Measurements from ENCODE around the gene COL19A1.
"Not testable (repeated sequence)": the region's sequence is repeated elsewhere in the genome, so short reads cannot be mapped to it uniquely, and the experiment has no call there.

DNA sequence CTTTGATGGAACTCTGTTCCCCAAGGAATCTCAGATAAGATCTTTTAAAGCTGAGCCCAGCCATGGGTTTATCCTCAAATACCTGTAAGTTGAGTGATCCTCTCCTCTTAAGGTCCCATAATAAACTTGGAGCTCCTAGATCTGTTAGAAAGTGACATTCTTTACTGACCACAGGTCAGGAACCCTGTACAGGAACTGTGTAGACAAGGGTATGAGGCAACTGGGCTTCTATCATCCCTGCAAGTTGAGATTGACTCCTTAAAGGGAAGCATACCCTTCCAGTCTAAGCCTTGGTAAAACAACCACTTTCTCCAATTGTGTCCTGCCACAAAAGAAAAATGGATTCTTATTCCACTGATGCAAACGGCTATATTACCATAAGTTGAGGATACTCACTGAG lies 26.2 kb downstream of the COL19A1 start:
- TF ChIP-seq, protein P1, sequence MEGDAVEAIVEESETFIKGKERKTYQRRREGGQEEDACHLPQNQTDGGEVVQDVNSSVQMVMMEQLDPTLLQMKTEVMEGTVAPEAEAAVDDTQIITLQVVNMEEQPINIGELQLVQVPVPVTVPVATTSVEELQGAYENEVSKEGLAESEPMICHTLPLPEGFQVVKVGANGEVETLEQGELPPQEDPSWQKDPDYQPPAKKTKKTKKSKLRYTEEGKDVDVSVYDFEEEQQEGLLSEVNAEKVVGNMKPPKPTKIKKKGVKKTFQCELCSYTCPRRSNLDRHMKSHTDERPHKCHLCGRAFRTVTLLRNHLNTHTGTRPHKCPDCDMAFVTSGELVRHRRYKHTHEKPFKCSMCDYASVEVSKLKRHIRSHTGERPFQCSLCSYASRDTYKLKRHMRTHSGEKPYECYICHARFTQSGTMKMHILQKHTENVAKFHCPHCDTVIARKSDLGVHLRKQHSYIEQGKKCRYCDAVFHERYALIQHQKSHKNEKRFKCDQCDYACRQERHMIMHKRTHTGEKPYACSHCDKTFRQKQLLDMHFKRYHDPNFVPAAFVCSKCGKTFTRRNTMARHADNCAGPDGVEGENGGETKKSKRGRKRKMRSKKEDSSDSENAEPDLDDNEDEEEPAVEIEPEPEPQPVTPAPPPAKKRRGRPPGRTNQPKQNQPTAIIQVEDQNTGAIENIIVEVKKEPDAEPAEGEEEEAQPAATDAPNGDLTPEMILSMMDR (conservative IDR thresholded peaks at IDR 0.05; ENCODE audit: low read length) = not testable (repeated sequence)
- TF ChIP-seq EZH2phosphoT487 (IDR thresholded peaks at IDR 0.05; ENCODE audit: borderline replicate concordance, low read depth, low read length) = not testable (repeated sequence)
